Measurements from ENCODE around the gene FNBP1. TPM values are rescaled to one million over a fixed set of nuclear protein-coding genes. Genes with fewer than 3 reads are reported as not detected.

Gene FNBP1
- total RNA-seq, 2 experiments from 2014 or later, result 266 to 268 TPM

- intact Hi-C loops (cut with micrococcal nuclease), result no loop called here
- H3K36me3 Mint-ChIP-seq (ENCODE audit: low read depth), result peaks cover 29% of the 10 kb centered on the region
- no peaks in the 10 kb centered on the region for H3K27me3 Mint-ChIP-seq
- H3K4me3 Mint-ChIP-seq, result no peak overlapping the region
- peak overlapping the region; percentile 52 for H3K27ac Mint-ChIP-seq
- ChIA-PET CTCF (no interaction called here), POLR2A (interaction anchor here (1.4 to 2.5 kb wide), 4 partner anchors 14 to 35 kb away, joined by 3 to 12 read pairs (median 7); partner anchors contain the start of genes C9orf78 and USP20)
- no peaks in the 10 kb centered on the region for H3K9me3 Mint-ChIP-seq
- peaks cover 46% of the 10 kb centered on the region for H3K4me1 Mint-ChIP-seq (ENCODE audit: low read depth)
- DNase-seq (no peak), ATAC-seq (no peak)
- no peak for TF ChIP-seq CTCF (IDR thresholded peaks at IDR 0.05)
These were observed 193.1 kb downstream of the FNBP1 start for GRCh38 chr9:129849901-129850300.

- Mint-ChIP-seq H3K9me3 (no peaks in the 10 kb centered on the region), H3K4me1 (ENCODE audit: low read depth) (peaks cover 36% of the 10 kb centered on the region), H3K4me3 (no peak overlapping the region), H3K36me3 (ENCODE audit: low read depth) (peaks cover 19% of the 10 kb centered on the region), H3K27me3 (no peaks in the 10 kb centered on the region), H3K27ac (no peak overlapping the region)
- ATAC-seq (no peak), DNase-seq (no peak)
- POLR2A ChIA-PET, result interaction anchor here (1.1 to 2.5 kb wide), 4 partner anchors 9 to 20 kb away, joined by 3 to 12 read pairs (median 7); partner anchors contain the start of genes C9orf78 and USP20
- CTCF ChIA-PET, result interaction anchor here (1.0 to 1.1 kb wide), 3 partner anchors 10 to 21 kb away, joined by 3 to 4 read pairs (median 3); no protein-coding TSS in a partner anchor
- no peak for TF ChIP-seq CTCF (IDR thresholded peaks at IDR 0.05)
- intact Hi-C loops (cut with micrococcal nuclease), result no loop called here
These were observed 194.1 kb downstream of the FNBP1 start for GRCh38 chr9:129848712-129849441.

GRCh38 chr9:129845373-129845772, 197.6 kb downstream of the FNBP1 start:
- no peak for DNase-seq
- H3K9me3 Mint-ChIP-seq, result no peaks in the 10 kb centered on the region
- no peak overlapping the region for H3K4me3 Mint-ChIP-seq
- ChIA-PET POLR2A (interaction anchor here (1.0 to 1.8 kb wide), 4 partner anchors 8 to 43 kb away, joined by 4 to 6 read pairs (median 4); no protein-coding TSS in a partner anchor), CTCF (no interaction called here)
- H3K4me1 Mint-ChIP-seq (ENCODE audit: low read depth), result peaks cover 36% of the 10 kb centered on the region
- TF ChIP-seq CTCF (IDR thresholded peaks at IDR 0.05), result no peak
- peaks cover 5% of the 10 kb centered on the region for H3K36me3 Mint-ChIP-seq (ENCODE audit: low read depth)
- no peak for ATAC-seq
- no peaks in the 10 kb centered on the region for H3K27me3 Mint-ChIP-seq
- intact Hi-C loops (cut with micrococcal nuclease), result no loop called here
- peak overlapping the region; percentile 58 for H3K27ac Mint-ChIP-seq

- TF ChIP-seq CTCF (IDR thresholded peaks at IDR 0.05), result no peak
- ChIA-PET CTCF (no interaction called here), POLR2A (interaction anchor here (0.7 to 3.6 kb wide), 3 partner anchors 10 to 605 kb away, joined by 3 to 20 read pairs (median 4); no protein-coding TSS in a partner anchor)
- intact Hi-C loops (cut with micrococcal nuclease), result no loop called here
- Mint-ChIP-seq H3K4me3 (no peak overlapping the region), H3K27me3 (no peaks in the 10 kb centered on the region), H3K4me1 (ENCODE audit: low read depth) (peaks cover 60% of the 10 kb centered on the region), H3K9me3 (no peaks in the 10 kb centered on the region), H3K27ac (peak overlapping the region; percentile 39), H3K36me3 (ENCODE audit: low read depth) (peaks cover 12% of the 10 kb centered on the region)
- ATAC-seq (no peak), DNase-seq (no peak)
These were observed 201.9 kb downstream of the FNBP1 start for GRCh38 chr9:129841071-129841470.

- Mint-ChIP-seq H3K27ac (peak overlapping the region; percentile 83), H3K9me3 (no peaks in the 10 kb centered on the region), H3K4me1 (ENCODE audit: low read depth) (peaks cover 55% of the 10 kb centered on the region), H3K27me3 (no peaks in the 10 kb centered on the region), H3K36me3 (ENCODE audit: low read depth) (peaks cover 16% of the 10 kb centered on the region), H3K4me3 (peak overlapping the region; percentile 14)
- ChIA-PET CTCF (no interaction called here), POLR2A (interaction anchor here (0.6 to 3.6 kb wide), 4 partner anchors 8 to 47 kb away, joined by 3 to 20 read pairs (median 4); no protein-coding TSS in a partner anchor)
- intact Hi-C loops (cut with micrococcal nuclease), result no loop called here
- peak; percentile 34 for DNase-seq
- ATAC-seq, result no peak
- TF ChIP-seq CTCF (IDR thresholded peaks at IDR 0.05), result no peak
These were observed 203.0 kb downstream of the FNBP1 start for GRCh38 chr9:129840034-129840433.
